DMS 273 (cell line): ENCODE measurements around the gene FOXF1.

Experiments used
- DNase-seq: peaks from one replicate; lab custom pipeline; 2025; ENCODE audit not compliant: unreplicated experiment; lab: John Stamatoyannopoulos, UW

The FOXF1 gene

DNA sequence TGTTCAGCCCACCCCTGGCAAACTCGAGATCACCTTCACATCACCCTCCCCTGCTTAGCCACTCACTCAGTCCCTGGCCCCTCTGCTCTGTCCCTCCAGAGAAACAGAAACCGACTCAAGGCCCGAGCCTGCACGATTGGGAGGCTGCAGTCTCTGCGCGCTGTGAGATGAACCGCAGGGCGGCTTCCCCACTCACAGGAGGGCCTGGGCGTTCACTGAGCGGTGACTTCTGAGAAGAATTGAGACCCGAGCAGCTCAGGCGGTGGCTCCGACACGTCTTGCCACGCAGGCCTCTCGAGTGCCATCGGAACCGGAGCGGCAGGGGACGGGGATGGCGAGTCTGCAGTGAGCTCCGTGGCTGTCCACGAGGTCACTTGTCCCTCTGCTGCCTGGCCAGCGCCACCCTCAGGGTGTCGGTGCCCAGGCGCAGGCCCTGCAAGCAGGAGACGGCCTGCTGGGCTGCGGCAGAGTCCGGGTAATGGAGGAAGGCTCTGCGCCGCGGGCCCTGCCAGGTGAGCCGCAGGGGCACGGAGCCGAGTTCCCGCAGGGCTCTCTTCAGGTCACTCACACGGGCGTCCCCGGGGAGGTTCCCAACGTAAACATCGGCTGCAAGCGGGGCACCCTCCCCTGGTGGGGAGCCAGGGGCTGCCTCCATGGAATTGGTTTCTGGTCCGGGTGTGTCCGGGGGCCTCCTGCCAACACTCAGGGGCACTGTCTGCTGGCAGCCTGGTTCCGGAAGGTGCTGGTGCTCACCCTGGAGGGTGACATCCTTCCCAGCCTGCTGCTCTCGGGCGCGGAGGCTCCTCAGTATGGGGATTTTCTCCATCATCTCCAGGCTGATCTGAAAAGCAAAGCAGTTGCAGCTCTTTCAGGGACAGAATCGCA lies 21.6 kb downstream of the FOXF1 start:
- no peak for DNase-seq

DNA sequence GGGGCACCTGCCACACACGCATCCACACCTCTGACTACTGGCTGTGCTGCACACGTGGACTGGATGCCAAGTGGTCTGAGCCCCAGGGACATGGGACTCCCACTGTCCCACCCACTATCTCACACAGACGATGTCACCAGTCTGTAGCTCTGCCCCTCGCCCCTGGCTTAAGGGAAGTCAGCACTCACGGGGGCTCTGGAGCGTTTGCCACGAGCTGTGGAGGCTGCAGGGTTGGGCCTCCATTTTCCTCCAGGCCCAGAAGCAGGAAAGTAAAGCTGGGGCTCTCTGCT lies 22.1 kb downstream of the FOXF1 start:
- no peak for DNase-seq

DNA sequence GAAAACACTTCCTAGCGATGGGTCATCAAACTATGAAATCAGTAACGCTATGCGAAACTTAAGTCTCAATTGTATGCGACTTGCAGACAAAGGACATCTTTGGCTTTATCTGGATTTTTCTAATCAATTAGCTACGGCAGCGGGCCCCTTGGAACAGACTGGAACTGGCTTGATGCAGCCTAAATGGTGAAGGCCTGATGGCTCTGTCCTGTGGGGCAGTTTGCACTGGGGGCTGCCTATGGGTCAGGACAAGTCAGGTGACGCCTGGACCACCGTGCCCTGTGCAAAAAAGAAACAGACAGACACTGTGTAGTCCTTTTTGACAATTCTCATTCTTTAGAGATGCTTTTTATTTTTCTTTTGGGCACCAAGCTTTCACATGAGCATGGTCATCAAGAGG lies 22.7 kb downstream of the FOXF1 start:
- DNase-seq, result no peak

DNA sequence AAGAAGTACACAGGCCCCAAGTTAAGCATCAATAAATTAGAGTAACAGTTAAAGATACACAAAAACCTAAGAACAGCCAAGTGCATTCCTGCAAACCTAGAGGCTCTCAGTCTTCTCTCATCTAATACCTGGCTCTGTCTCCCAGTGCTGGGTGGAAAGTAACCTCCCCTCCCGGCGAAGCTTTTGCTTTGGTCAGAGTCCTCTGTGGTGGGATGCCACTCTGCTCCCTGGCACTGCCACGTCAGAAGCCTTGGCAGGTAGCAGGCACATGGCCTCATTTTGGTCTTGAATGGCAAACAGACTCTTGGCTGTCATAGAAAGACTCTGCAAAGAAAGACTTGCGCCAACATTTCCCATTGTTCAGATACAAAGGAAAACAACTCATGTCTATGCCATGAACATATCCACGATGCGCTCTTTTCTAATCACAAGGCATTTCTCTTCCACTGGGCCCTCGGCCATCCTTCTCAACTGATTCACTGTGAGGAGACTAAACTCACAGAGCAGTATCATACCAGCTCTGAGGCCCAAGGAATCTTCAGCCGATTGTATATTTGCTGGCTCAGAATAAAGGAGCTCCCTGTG lies 23.5 kb downstream of the FOXF1 start:
- no peak for DNase-seq

DNA sequence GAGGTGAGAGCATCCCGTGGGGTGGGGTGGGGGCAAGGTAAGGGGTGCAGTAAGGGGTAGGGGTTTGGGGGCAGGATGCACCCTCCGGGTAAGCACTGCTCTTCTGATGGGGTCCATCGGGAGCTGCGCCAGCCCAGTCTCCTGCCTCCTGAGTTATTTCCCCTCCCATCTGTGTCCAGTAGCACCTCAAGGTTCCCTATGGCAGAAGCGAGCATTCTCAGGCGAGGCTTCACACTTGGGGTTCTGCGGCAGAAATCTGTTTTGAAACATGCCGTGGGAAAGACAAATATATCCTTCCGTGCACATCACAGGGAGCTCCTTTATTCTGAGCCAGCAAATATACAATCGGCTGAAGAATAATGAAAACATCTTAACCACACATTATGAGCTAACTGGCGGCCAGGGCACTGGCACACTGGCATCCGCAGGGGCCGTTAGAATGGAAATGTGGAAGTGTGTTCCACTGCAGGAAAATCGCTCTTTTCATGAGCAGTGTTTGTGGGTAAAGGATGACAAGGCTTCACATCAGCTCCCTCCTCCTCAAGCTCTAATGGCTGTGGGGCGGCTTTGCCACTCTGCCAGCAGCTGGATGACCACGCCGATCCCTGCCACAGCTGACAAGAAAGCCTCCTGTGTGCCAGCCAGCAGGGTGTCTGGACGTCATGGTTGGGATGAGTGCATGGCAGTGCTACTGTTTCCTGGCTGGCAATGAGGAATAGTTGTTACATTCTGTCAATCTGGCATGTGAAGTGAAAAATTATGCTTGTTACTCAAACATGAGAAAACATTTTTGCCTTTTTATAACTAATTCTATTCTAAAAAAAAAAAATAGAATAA lies 24.7 kb downstream of the FOXF1 start:
- DNase-seq, result no peak

DNA sequence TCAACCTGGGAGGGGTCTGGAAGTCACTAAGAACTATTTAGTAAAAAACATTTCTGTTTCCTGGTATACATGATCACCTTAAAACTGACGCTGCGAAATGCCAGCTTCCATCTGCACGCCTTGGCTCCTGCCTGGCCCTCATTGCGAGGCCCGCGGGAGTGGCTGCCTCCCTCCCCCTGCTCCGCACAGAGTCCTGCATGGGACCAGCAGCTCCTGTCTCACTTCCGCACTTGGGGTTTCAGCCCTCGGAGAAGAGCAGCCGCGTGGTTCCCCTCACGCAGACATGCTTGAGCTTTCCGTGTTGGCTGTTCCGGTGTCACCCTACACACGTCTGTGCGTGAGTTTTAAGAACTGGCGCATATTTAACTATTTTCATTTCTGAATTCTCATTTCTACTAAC lies 26.3 kb downstream of the FOXF1 start:
- DNase-seq, result no peak

DNA sequence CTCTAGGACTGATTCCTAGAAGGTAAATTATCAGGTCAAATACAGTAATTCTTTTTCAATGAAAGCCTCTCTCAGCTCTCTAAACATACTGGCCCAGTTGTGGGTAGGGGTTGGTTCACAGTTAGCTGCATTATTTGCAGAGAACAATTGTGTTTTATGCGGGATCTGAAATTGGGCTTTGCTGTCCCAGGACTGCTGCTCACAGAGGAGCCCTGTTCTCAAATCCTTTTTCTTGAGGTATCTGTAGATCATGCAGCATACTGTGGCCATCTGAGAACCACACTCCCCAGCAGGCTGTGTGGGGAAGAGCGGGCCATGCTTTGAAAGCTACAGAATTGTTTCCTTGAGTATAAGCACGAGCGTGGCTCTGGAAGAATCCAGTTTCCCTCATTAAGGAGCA lies 27.2 kb downstream of the FOXF1 start:
- no peak for DNase-seq

DNA sequence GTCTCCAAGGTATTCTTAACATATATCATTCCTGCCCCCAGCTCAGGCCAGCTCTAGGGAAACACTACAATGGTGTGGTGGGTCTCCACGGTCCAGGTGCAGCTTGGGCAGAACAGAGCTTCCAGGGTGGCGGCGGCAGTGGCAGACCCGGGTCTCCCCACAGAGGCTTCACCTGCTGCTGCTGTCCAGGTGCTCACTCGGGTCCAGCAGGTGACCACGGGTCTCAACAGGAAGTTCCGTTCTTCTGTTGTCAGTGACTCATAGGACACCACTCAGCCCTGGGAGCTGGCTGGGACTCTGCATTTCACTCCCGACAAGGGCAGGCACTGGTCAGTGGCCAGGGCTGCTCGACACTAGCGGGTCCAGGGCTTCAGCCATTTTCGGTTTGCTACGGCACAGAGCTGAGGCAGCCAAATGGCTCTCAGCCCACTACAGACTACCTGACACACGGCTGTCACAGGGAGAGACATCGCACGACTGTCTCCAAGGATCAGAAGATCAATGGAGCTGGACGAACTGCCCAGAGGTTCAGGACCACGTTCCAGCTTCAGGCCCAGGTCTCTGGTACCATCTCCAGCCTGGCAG lies 28.0 kb downstream of the FOXF1 start:
- DNase-seq, result no peak

DNA sequence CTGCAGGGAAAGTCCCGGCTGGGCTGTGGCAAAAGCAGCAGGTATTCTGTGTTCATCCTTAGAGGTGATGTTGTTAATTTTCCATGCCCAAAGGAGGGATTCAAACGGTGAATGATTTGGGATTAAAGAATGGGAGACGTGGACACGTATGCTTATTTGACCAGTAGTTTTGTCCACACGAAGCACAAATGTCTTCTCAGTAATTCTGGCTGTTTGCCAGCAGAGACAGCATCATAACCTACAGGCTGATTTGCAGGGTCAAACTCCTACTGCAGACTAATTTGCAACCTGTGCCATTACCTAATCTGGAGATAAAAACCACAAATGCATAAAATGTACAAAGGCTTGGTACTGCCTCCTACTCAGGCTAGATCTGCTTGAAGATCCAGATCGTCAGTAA lies 30.6 kb downstream of the FOXF1 start:
- DNase-seq, result no peak

DNA sequence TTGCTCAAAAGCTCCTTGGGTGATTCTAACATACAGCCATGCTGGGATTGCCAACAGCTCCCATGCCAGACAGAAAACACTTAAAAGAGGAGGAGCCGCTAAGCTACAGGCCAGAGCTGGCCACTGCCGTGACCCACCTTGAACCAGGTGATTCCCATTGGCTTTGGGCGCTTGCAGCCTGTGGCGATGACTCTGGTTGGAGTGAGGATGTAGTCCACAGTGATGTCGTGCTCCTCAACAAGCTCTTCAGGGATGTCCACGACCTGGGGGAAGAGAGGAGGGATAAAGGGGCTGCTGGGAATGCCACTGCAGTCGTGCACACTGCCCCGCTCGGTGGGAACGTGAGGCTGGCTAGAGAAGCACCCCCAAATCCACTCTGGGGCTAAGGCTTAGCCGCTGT lies 31.2 kb downstream of the FOXF1 start:
- DNase-seq, result no peak

DNA sequence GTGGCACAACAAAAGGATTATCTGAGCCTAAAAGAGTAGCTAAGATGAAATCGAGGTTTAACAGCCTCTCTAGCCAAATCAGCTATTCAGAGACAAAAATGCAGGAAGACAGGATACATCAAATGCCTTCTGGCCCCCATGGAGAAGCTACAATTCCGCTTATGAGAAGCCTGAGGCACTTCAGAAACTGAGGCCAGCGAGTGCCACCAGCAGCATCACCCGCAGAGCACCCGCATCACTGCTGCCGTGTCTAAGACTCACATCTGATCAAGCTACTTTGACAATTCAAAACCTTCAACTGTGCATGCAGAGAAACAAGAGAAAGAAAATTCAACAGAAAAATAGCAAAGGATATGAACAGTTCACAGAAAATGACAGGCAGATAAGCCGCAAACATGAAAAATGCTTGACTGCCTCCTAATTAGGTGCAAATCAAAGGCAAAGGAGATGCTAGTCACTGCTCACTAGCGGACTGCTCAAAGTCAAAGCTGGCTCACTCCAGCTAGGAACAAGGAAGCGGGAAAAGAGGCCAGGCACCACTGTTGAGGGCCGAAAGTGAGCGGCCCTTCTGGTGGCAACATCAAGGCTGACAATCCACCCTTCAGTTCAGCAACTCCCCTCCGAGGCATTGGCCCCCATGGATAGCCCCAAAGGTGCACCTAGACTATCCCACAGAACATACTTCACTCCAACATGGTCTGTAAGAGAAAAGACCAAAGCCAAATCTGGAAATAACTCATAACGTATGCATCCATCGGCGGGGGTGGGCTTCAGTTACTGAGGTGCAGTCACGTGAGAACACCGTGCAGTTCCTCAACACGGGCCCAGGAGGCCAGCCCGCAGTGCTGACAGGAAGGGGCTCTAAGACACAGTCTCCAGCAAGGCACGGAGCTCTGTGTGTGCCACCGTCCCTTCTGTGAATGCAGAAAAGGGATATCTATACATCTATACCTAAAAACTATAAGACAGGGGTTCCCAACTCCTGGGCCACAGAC lies 32.7 kb downstream of the FOXF1 start:
- no peak for DNase-seq

DNA sequence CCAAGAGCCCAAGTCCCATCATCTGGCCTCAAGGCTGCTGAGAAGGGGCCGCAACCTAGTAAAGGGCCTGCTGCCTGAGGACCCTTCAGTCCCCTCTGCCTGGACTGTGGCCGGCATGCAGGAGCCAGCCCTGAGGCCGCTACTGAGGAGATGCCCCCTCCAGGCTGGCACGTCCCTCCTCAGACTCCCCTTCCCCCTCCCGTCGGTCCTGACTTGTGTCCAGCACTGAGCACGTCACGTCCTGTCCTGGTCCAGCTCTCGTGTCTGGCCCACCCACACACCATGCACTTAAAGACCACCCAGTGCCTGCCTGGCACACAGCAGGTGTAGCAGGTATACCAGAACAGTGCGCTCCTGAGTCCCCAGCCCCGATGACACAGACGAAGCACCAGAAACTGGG lies 35.2 kb downstream of the FOXF1 start:
- DNase-seq, result no peak

DNA sequence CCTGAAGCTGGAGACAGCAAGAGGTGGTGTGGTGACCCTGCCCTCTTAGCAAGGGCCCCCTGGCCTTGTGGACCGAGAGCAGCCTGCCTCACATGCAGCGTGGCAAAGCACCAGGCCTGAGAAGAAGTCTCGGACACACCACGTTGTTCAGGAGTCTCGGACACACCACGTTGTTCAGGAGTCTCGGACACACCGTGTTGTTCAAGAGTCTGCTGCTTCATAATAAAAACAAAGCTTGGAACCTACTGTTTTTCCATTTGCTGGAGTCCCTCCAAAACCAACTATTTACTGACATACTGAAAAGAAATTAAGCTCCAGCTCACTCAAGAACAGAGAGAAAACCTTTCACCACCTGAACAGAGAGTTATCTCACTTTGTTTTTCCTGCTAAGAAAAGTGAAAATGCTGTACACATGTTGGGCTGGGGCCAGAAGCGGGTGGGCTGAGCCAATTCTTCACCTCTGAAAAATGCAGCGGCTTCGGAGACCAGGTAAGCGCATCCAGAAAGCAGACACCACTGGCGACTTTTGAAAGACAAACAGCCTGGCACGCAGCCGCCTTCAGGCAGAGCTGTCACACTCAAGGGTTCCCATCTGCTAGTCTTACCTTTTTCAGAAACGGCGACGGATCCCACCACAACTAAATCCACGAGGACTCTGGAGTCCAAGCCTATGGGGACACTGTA lies 35.8 kb downstream of the FOXF1 start:
- DNase-seq, result no peak

DNA sequence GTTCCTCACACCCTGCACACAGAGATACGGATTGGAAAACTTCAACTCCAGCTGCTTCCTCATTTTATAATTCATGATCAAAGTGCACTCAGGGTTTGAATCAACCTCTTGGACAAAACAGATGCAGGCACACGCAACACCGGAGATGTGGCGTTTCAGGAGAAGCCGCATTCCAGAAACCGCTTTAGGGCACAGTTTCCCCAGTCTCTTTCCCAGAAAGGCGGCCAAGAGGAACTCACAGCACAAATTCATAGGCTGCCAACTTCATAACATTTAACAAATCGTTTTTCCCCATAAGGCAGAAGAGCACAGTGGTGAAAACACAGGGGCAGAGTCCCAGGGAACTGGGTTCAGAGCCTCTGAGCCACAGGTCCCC lies 36.3 kb downstream of the FOXF1 start:
- DNase-seq, result no peak

DNA sequence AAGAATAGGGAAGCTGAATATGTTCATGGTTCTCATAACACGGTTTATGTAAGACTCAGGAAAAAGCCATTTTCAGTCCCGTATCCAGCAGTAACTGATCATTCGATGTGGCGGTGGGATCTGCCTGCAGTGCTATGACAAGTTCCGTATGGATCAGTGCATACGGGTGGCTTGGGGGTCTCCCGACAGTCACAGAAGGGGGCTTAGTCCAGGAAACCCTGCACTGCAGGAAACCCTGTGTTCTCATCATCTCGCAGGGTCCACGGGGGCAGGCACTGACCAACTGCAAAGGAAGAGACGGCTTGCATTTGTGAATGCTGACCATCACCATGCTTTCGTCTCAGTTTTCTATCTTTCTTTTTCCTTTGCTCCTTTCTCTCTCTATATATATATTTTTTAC lies 37.0 kb downstream of the FOXF1 start:
- no peak for DNase-seq

DNA sequence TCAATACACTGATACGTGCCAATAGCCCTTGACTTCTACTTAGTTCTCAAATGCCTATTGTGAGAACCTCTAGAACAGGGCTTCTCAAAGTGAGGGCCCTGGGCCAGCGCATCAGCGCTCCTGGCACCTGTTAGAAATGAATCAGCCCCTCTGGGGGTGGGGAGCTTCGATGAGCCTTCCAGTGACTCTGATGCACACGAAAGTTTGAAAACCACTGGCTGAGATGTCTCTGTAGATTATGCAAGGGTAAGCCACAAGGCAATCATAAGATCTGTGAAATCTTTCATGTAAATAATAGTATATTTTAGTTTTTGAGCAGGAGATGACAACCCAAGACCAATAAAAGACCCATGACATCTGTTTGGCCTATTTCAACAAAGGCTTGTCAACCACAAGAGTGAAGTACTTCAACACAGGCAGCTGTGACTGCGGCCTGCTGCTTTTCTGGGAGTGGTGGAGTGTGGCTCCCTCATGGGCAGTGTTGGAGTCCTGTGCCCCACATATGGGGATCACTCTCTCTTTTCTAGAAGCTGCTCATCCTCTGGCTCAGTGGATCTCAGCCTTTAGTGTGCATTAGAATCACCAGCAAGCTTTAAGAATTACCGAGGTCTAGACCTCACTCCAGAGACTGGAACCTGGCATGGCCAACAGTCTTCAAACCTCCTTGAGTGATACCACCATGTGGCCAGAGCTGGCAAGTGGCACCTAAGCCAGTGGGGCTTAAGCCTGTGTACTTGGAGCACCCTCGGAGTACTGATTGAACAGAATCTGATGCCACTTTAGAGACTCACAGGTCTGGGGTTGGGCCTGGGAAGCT lies 39.0 kb downstream of the FOXF1 start:
- no peak for DNase-seq

DNA sequence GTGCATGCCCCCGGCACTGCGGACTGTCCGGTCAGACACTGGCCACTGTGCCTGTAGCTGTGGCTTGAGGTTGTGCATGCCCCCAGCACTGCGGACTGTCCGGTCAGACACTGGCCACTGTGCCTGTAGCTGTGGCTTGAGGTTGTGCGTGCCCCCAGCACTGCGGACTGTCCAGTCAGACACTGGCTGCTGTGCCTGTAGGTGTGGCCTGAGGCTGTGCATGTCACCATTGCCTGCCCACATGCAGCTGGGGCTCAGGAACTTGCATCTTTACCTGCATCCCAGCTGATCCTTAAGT lies 39.5 kb downstream of the FOXF1 start:
- no peak for DNase-seq

DNA sequence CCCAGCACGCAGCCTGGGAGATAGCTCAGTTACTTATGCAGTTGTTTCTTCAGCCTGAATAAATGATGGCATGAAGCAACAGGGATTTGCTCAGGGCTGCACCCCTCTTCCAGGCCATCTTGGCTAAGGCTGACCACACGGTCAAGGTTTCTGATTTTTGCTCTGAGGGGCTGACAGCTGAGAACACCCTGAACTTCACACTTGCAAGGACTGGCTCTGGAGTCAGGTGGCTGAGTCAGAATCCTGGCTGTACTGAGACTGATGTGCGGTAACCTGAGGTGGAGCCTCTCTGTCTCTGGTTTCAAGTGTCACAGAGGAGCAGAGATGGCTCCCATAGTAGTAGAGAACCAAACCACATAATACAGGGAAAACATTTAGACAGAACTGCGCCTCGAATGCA lies 40.0 kb downstream of the FOXF1 start:
- no peak for DNase-seq

DNA sequence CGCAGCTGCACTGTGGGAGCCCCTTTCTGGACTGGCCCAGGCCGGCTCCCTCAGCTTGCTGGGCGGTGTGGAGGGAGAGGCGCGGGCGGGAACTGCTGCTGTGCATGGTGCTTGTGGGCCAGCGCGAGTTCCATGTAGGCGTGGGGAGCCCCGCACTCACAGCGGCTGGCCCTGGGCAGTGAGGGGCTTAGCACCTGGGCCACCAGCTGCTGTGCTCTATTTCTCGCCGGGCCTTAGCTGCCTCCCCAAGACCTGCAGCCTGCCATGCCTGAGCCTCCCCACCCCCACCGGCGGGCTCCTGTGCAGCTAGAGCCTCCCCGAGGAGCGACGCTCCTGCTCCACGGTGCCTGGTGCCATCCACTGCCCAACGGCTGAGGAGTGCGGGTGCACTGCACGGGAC lies 43.0 kb downstream of the FOXF1 start:
- no peak for DNase-seq

DNA sequence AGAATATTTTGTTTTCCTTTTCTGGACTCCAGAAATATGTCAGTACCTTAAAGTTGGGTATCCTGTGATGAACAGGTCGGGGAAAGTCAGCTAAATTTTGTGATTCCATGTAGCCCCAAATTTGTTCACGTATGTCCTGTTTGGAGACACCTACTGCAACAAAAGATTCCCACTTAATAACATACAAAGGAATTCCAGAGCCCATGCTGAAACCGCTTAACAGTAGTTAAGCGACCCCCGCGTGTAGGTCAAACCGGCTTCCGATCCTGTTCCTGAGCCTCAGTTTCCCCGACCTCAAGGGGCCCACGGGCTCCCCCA lies 44.2 kb downstream of the FOXF1 start:
- no peak for DNase-seq
